Heart left ventricle (tissue), 16 donors: Measurements from ENCODE around the gene ADAM22. TPM values are rescaled to one million over a fixed set of nuclear protein-coding genes. Genes with fewer than 3 reads are reported as not detected.

Experiments used
- ATAC-seq, 4 donors: fragments of 200-7000 bp; cut with Tn5 transposase; one replicate each; pipeline ENCODE4 v1.9.1; 2020 to 2022; ENCODE audit warnings: moderate library complexity in 4 of 4, mild to moderate bottlenecking in 3 of 4, moderate number of reproducible peaks in 1 of 4
- DNase-seq, 5 donors: peaks; one replicate each; pipeline ENCODE4 v3.0.0-alpha.2; 2020
- H3K27ac ChIP-seq, 12 donors: fragments of 200-600 bp; sonication (generic) in 4 of 12; one replicate each; pipeline versions ENCODE4 v1.5.0 to v1.8.0; 2016 to 2022; ENCODE audit warnings: mild to moderate bottlenecking in 2 of 12
- H3K27me3 ChIP-seq, 9 donors: fragments of 200-600 bp; sonication (generic) in 2 of 9; one replicate each; pipeline versions ENCODE4 v1.5.1 to v1.8.0; 2016 to 2022; ENCODE audit warnings: mild to moderate bottlenecking in 3 of 9
- H3K36me3 ChIP-seq, 9 donors: fragments of 200-600 bp; sonication (generic) in 2 of 9; one replicate each; pipeline versions ENCODE4 v1.5.0 to v1.8.0; 2018 to 2022; ENCODE audit warnings: mild to moderate bottlenecking in 2 of 9
- H3K4me1 ChIP-seq, 12 donors: fragments of 200-600 bp; sonication (generic) in 4 of 12; one replicate each; pipeline versions ENCODE4 v1.5.0 to v1.8.0; 2016 to 2022; ENCODE audit warnings: mild to moderate bottlenecking in 3 of 12
- H3K4me3 ChIP-seq, 12 donors: fragments of 200-600 bp; sonication (generic) in 4 of 12; one replicate each; pipeline versions ENCODE4 v1.5.0 to v1.8.0; 2017 to 2022; ENCODE audit warnings: mild to moderate bottlenecking in 9 of 12, moderate library complexity in 4 of 12
- H3K9me3 ChIP-seq, 12 donors: fragments of 200-600 bp; sonication (generic) in 4 of 12; one replicate each; pipeline versions ENCODE4 v1.5.0 to v1.8.0; 2016 to 2022; ENCODE audit warnings: mild to moderate bottlenecking in 1 of 12
- CTCF ChIP-seq, 12 donors: fragments of 200-600 bp; sonication (generic) in 4 of 12; IDR thresholded peaks; one replicate each; pipeline versions ENCODE4 v1.5.0 to v1.8.0; 2018 to 2022; ENCODE audit warnings: antibody characterized with exemption in 12 of 12, mild to moderate bottlenecking in 5 of 12
- POLR2A ChIP-seq, 2 donors: fragments of 450-650 bp; IDR thresholded peaks; one replicate each; pipeline ENCODE4 v1.6.1; 2017; ENCODE audit warnings: antibody characterized with exemption in 2 of 2, mild to moderate bottlenecking in 2 of 2, moderate library complexity in 2 of 2
- WGBS, 4 donors: extraction: QIAGEN DNeasy Blood & Tissue Kit in 2 of 4; methylation state at CpG; one replicate each; pipeline versions ENCODE4 v1.1.5 to v1.1.7; 2013 to 2018; 5-methylcytosine and 5-hydroxymethylcytosine counted together
- intact Hi-C, 10 donors: fragments of 100-400 bp; cut with DNase I; formaldehyde crosslinking; loops; one replicate each; pipeline versions ENCODE4 v1.11.1 to v1.14.2; 2022
- polyA plus RNA-seq, 2 donors: library from polyadenylated mRNA; stranded (reverse); fragments of 200-250 nt; gene quantifications; one replicate each; pipeline ENCODE4 v1.2.3, GENCODE V29; 2013
- total RNA-seq, 9 donors: library from RNA; depleted of rRNA in 2 of 9; stranded (reverse); fragments of >200 nt in 2 of 9; fragmentation: NEBNext Ultra II Directional in 3 of 9; extraction: Animal tissue kit (Norgen Biotek cat#: 25700) in 3 of 9; gene quantifications; one replicate each; pipeline versions ENCODE4 v1.1.0 to v1.2.4, GENCODE V29; 2016 to 2023
- donor health status: ischemic (EF 13 %, LVEDD 7.1; RV severe dilation, severe dysfunction).
- donor health status: healthy with polysubstance abuse.
- donor health status: DM: no; HTN: yes; CAD: no.
- donor health status: DM: no; HTN: no; CAD: no.
- donor health status: ischemic (EF 25% LVEDD 6.9; RV normal size, moderate dysfunction).
- donor health status: ischemic (EF 25% LVEDD 5.7; RV mildly dilated, moderate dysfunction).
- donor health status: healthy.
- donor health status: DM: yes; HTN: yes; CAD: no.
- donor health status: ischemic (EF 35%, LVEDD 5.7; RV mildly dilated, moderate dysfunction).
- donor health status: nonischemic (EF 11% LVEDD 7.7; RV severe dilation, severe dysfunction).
- donor health status: DM: yes; HTN: yes; CAD: no.
- donor health status: PGD.
- donor health status: ischemic (EF 29% LVEDD 5.4; RV normal size, mild dysfunction).
- donor health status: nonischemic (EF 23%, LVEDD 6.1; RV moderate dilation, normal function).

Gene ADAM22
- total and polyA plus RNA-seq, 11 donors, result 0.27 to 3.4 (median 1.1) TPM

- ATAC-seq (no peak), DNase-seq (no peak)
- no peak overlapping the region for H3K27ac ChIP-seq
- H3K4me3 ChIP-seq, result no peak overlapping the region
- no peaks in the 10 kb centered on the region for H3K36me3 ChIP-seq
- 68 to 81% (median 70%) methylated on average over 4 of the region's 4 CpGs for WGBS, 4 donors
- H3K9me3 ChIP-seq, result no peaks in the 10 kb centered on the region
- intact Hi-C loops, result loop anchor here in 7 of 10 donors (5.0 to 10.0 kb wide), 7 partner anchors 62 to 602 kb away; partner anchors contain the start of gene ADAM22 (in 2 of the 7)
- peaks cover 0 to 9% (median 0%) of the 10 kb centered on the region in 12 donors for H3K4me1 ChIP-seq
- H3K27me3 ChIP-seq, result no peaks in the 10 kb centered on the region
- TF ChIP-seq CTCF (IDR thresholded peaks at IDR 0.05), result no peak
- TF ChIP-seq POLR2A (IDR thresholded peaks at IDR 0.05), result no peak
Observed at GRCh38 chr7:88106434-88106833, 172.4 kb downstream of the ADAM22 start.

DNA sequence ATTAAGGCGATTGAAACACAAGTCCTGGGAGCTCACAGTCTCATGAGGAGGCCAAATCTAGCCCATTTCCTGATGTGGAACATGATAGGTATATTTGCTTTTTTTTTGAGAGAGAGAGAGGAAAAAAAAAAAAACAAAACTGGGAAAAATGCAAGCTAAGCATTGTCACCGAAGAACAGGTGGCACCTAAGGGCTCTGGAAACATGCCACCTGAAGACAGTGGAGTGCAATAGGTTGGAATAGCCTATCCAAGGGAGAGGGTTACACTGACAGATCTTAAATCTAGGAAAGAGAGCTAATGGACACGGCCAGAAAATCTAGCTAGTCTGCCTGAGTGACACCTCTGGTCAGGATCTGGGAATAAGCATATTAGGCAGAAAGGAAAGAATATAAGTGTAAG is 175.6 kb downstream of the ADAM22 start:
- H3K27ac ChIP-seq, result no peak overlapping the region
- WGBS, 4 donors, result 78 to 84% (median 79%) methylated on average over 3 of the region's 3 CpGs
- H3K4me1 ChIP-seq, result peaks cover 0 to 13% (median 2%) of the 10 kb centered on the region in 12 donors
- ATAC-seq (no peak), DNase-seq (no peak)
- H3K9me3 ChIP-seq, result no peaks in the 10 kb centered on the region
- TF ChIP-seq POLR2A (IDR thresholded peaks at IDR 0.05) (no peak), CTCF (IDR thresholded peaks at IDR 0.05) (no peak)
- H3K27me3 ChIP-seq, result no peaks in the 10 kb centered on the region
- intact Hi-C loops, result loop anchor here in 9 of 10 donors (2.0 to 10.0 kb wide), 10 partner anchors 65 to 605 kb away; partner anchors contain the start of genes DBF4 (in 4 of the 9), SLC25A40 (in 4 of the 9) and ADAM22 (in 3 of the 9)
- no peak overlapping the region for H3K4me3 ChIP-seq
- H3K36me3 ChIP-seq, result no peaks in the 10 kb centered on the region

DNA sequence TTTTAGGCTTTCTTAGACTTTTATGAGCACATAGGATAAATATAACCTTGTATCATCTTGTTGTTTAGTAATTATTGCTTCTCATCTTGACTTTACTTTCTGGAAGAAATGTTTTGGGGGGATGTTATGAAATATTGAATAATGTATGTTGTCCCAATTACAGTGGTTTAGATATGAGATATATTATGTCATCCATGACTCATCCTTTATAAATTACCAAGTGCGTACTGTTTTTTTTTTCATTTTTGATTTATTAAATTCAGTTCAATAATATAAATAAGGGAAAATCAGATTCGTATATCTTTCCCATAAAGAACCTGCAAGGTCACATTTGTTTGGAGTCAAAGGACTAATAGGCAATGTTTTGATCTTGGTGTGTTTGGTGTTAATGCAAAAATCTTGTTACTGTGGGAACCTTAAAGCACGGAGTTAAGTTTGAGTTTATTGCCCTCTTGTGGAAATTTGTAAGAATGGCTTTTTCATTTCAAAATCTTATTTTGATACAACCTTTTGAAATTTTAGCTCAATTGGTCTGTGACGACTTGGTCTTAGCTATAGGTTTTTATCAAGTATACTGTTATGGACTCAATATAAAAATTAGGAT is 177.2 kb downstream of the ADAM22 start:
- 26 to 32% (median 27%) methylated on average over 4 of the region's 4 CpGs for WGBS, 4 donors
- no peak for DNase-seq
- TF ChIP-seq CTCF (IDR thresholded peaks at IDR 0.05) (peak; percentile 36 to 76 (median 62)), POLR2A (IDR thresholded peaks at IDR 0.05) (no peak)
- no peaks in the 10 kb centered on the region for H3K9me3 ChIP-seq
- no peak overlapping the region for H3K27ac ChIP-seq
- no peaks in the 10 kb centered on the region for H3K36me3 ChIP-seq
- H3K4me3 ChIP-seq, result no peak overlapping the region
- H3K27me3 ChIP-seq, result no peaks in the 10 kb centered on the region
- H3K4me1 ChIP-seq, result peaks cover 0 to 13% (median 2%) of the 10 kb centered on the region in 12 donors
- intact Hi-C loops, result loop anchor here in 8 of 10 donors (2.0 to 10.0 kb wide), 6 partner anchors 176 to 606 kb away; partner anchors contain the start of genes DBF4 (in 4 of the 8), SLC25A40 (in 4 of the 8) and ADAM22 (in 1 of the 8)
- peak in 1 of 4 donors; percentile 53 for ATAC-seq

GRCh38 chr7:88111954-88112471 is 178.0 kb downstream of the ADAM22 start:
- intact Hi-C loops, result loop anchor here in 8 of 10 donors (2.0 to 10.0 kb wide), 6 partner anchors 177 to 607 kb away; partner anchors contain the start of genes DBF4 (in 4 of the 8), SLC25A40 (in 4 of the 8) and ADAM22 (in 1 of the 8)
- WGBS, 4 donors, result 19 to 30% (median 26%) methylated on average over 2 of the region's 2 CpGs
- no peaks in the 10 kb centered on the region for H3K27me3 ChIP-seq
- DNase-seq (no peak), ATAC-seq (peak in 2 of 4 donors; percentile 39 to 62)
- no peak overlapping the region for H3K27ac ChIP-seq
- no peak overlapping the region for H3K4me3 ChIP-seq
- peaks cover 0 to 16% (median 6%) of the 10 kb centered on the region in 12 donors for H3K4me1 ChIP-seq
- no peaks in the 10 kb centered on the region for H3K9me3 ChIP-seq
- H3K36me3 ChIP-seq, result no peaks in the 10 kb centered on the region
- TF ChIP-seq CTCF (IDR thresholded peaks at IDR 0.05) (no peak), POLR2A (IDR thresholded peaks at IDR 0.05) (no peak)
